ENCODE measurements around the gene BEND2.

The BEND2 gene

DNA sequence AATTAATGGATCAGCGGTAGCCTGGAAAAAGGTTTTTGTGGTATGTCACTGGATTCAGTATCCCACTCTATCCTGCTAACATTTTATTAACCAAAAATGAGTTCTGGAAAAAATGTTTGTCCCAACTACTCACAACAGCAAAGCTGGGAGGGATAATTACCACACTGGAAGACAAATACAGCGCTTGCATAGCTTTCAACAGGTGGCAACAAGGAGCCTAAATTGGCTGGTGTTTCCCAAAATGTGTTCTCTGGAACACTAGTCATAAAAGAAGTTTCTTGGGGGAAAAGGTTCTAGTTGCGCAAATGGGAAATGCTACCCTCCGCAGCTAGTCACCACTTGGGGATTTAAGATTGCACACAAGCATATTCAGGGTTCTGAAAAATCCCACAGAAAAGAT lies 54.6 kb downstream of the BEND2 start:
- no peaks in the 10 kb centered on the region for H4K20me1 ChIP-seq (ENCODE audit: insufficient read depth, low read length, poor library complexity, severe bottlenecking)
- no peak overlapping the region for H3K4me3 ChIP-seq (ENCODE audit: low read length, poor library complexity, severe bottlenecking)
- H3K9me3 ChIP-seq (ENCODE audit: insufficient read depth, low read depth, low read length): no peaks in the 10 kb centered on the region
- H3K9me2 ChIP-seq (replicated peaks; ENCODE audit: low read depth, low read length): no peaks in the 10 kb centered on the region
- H3K79me2 ChIP-seq (ENCODE audit: insufficient read depth, low read length): no peaks in the 10 kb centered on the region
- no peak overlapping the region for H2AFZ ChIP-seq (ENCODE audit: low read length)
- TF ChIP-seq, protein P1, sequence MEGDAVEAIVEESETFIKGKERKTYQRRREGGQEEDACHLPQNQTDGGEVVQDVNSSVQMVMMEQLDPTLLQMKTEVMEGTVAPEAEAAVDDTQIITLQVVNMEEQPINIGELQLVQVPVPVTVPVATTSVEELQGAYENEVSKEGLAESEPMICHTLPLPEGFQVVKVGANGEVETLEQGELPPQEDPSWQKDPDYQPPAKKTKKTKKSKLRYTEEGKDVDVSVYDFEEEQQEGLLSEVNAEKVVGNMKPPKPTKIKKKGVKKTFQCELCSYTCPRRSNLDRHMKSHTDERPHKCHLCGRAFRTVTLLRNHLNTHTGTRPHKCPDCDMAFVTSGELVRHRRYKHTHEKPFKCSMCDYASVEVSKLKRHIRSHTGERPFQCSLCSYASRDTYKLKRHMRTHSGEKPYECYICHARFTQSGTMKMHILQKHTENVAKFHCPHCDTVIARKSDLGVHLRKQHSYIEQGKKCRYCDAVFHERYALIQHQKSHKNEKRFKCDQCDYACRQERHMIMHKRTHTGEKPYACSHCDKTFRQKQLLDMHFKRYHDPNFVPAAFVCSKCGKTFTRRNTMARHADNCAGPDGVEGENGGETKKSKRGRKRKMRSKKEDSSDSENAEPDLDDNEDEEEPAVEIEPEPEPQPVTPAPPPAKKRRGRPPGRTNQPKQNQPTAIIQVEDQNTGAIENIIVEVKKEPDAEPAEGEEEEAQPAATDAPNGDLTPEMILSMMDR (conservative IDR thresholded peaks at IDR 0.05; ENCODE audit: low read length): no peak
- no peak for TF ChIP-seq EZH2phosphoT487 (IDR thresholded peaks at IDR 0.05; ENCODE audit: borderline replicate concordance)
- no peaks in the 10 kb centered on the region for H3K4me1 ChIP-seq (ENCODE audit: insufficient read depth, low read length, poor library complexity, severe bottlenecking)
- no peaks in the 10 kb centered on the region for H3F3A ChIP-seq (ENCODE audit: low read depth)
- no peak overlapping the region for H3K4me2 ChIP-seq (ENCODE audit: low read depth, low read length, poor library complexity, severe bottlenecking)
- H3K36me3 ChIP-seq (ENCODE audit: insufficient read depth, low read length): no peaks in the 10 kb centered on the region
- H3K9ac ChIP-seq (ENCODE audit: low read depth, low read length, poor library complexity, severe bottlenecking): no peak overlapping the region
- H3K27me3 ChIP-seq (ENCODE audit: insufficient read depth, low read length, poor library complexity, severe bottlenecking): no peaks in the 10 kb centered on the region

DNA sequence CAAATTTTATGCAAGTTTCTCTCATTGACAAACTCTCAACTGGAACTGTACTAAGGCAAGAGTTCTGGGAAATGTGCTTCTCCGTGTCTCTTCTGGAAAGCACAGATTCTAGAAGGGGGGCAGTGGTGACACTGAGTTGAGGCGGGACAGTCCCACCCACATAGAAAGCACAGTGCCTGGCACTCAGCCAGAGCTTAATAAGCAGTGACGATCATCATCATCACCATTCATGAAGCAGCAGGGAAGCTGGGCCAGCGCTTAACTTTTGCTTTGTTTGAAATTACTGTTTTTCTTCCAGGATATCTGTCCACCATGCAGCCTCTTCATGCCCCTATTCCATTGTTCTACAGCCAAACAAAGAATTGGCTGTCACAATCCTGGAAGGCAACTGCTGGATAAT lies 60.3 kb downstream of the BEND2 start:
- H4K20me1 ChIP-seq (ENCODE audit: insufficient read depth, low read length, poor library complexity, severe bottlenecking): no peaks in the 10 kb centered on the region
- no peaks in the 10 kb centered on the region for H3K36me3 ChIP-seq (ENCODE audit: insufficient read depth, low read length)
- no peaks in the 10 kb centered on the region for H3K9me3 ChIP-seq (ENCODE audit: insufficient read depth, low read depth, low read length)
- no peaks in the 10 kb centered on the region for H3K79me2 ChIP-seq (ENCODE audit: insufficient read depth, low read length)
- H3K4me2 ChIP-seq (ENCODE audit: low read depth, low read length, poor library complexity, severe bottlenecking): no peak overlapping the region
- no peaks in the 10 kb centered on the region for H3F3A ChIP-seq (ENCODE audit: low read depth)
- no peaks in the 10 kb centered on the region for H3K4me1 ChIP-seq (ENCODE audit: insufficient read depth, low read length, poor library complexity, severe bottlenecking)
- H2AFZ ChIP-seq (ENCODE audit: low read length): no peak overlapping the region
- no peak for TF ChIP-seq EZH2phosphoT487 (IDR thresholded peaks at IDR 0.05; ENCODE audit: borderline replicate concordance)
- TF ChIP-seq, protein P1 (conservative IDR thresholded peaks at IDR 0.05; ENCODE audit: low read length): no peak
- H3K27me3 ChIP-seq (ENCODE audit: insufficient read depth, low read length, poor library complexity, severe bottlenecking): no peaks in the 10 kb centered on the region
- H3K4me3 ChIP-seq (ENCODE audit: low read length, poor library complexity, severe bottlenecking): no peak overlapping the region
- H3K9me2 ChIP-seq (replicated peaks; ENCODE audit: low read depth, low read length): no peaks in the 10 kb centered on the region
- no peak overlapping the region for H3K9ac ChIP-seq (ENCODE audit: low read depth, low read length, poor library complexity, severe bottlenecking)

DNA sequence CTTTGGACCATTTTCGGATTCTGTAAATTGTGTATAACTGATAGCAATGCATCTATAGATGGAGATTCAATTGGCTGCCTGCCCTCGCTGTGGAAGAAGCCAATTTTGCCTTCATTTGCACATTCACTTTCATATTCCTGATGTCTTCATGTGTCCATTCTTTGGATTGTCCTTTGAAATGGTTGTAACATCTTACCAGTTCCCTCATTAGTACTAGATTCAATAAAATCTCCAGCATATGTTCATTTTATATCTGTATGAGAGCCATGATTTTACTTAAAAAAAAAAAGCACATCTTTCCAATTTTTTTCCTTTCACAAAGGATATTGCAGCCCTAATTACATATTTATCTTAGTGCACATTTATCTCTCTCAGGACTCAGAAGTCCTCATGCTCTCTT lies 61.7 kb downstream of the BEND2 start:
- no peaks in the 10 kb centered on the region for H4K20me1 ChIP-seq (ENCODE audit: insufficient read depth, low read length, poor library complexity, severe bottlenecking)
- H2AFZ ChIP-seq (ENCODE audit: low read length): no peak overlapping the region
- no peak overlapping the region for H3K4me2 ChIP-seq (ENCODE audit: low read depth, low read length, poor library complexity, severe bottlenecking)
- no peak overlapping the region for H3K4me3 ChIP-seq (ENCODE audit: low read length, poor library complexity, severe bottlenecking)
- H3K9me3 ChIP-seq (ENCODE audit: insufficient read depth, low read depth, low read length): no peaks in the 10 kb centered on the region
- no peaks in the 10 kb centered on the region for H3K36me3 ChIP-seq (ENCODE audit: insufficient read depth, low read length)
- H3K4me1 ChIP-seq (ENCODE audit: insufficient read depth, low read length, poor library complexity, severe bottlenecking): no peaks in the 10 kb centered on the region
- H3K79me2 ChIP-seq (ENCODE audit: insufficient read depth, low read length): no peaks in the 10 kb centered on the region
- no peak overlapping the region for H3K9ac ChIP-seq (ENCODE audit: low read depth, low read length, poor library complexity, severe bottlenecking)
- no peaks in the 10 kb centered on the region for H3K27me3 ChIP-seq (ENCODE audit: insufficient read depth, low read length, poor library complexity, severe bottlenecking)
- H3F3A ChIP-seq (ENCODE audit: low read depth): no peaks in the 10 kb centered on the region
- H3K9me2 ChIP-seq (replicated peaks; ENCODE audit: low read depth, low read length): no peaks in the 10 kb centered on the region
- TF ChIP-seq, protein P1 (conservative IDR thresholded peaks at IDR 0.05; ENCODE audit: low read length): no peak
- TF ChIP-seq EZH2phosphoT487 (IDR thresholded peaks at IDR 0.05; ENCODE audit: borderline replicate concordance): no peak

All from Loucy (cell line).